Activated CD4-positive, alpha-beta T cell treated with anti-CD3 and anti-CD28 coated beads, Interleukin-2, amount 50 U/mL, for 4 hours (primary cell): Measurements from ENCODE around the gene ARHGAP6.
"Not testable (repeated sequence)": the region's sequence is repeated elsewhere in the genome, so short reads cannot be mapped to it uniquely, and the experiment has no call there.

Experiments used
- DNase-seq, 2 experiments: peaks; one replicate each; pipeline ENCODE4 v3.0.0-alpha.2; 2020

ARHGAP6 gene

DNA sequence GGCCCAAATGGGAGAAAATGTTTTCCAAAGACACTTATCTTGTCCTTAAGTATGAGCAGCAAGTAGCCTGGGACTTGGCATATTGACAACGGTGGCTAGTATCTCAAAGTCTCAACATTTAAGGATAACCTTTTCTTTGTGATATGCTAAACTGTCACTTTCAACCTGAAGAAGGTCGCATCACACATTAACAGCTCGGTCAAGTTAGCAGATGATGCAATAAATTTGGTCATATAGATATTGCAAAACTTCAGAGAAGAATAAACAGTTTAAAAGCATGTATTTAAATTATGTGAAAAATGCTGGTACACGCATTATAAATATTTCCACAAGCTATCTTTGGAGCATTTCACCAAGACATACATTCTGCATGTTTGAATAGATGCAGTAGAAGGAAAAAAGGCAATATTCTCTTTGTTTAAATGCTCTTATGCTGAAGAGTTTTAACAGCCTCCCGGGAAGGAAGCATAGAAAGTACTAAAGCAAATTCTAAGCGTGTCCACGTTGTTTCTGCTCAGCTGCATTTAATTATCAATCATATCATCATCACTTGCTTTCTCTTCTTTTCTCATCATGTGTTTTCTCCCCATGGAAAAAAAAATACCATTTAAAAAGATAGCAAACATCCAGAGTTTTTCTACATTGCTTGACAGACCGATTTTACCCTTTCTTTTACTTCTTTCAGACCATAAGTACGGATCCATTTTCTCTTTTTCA is 24.2 kb downstream of the ARHGAP6 start:
- DNase-seq = no peak

DNA sequence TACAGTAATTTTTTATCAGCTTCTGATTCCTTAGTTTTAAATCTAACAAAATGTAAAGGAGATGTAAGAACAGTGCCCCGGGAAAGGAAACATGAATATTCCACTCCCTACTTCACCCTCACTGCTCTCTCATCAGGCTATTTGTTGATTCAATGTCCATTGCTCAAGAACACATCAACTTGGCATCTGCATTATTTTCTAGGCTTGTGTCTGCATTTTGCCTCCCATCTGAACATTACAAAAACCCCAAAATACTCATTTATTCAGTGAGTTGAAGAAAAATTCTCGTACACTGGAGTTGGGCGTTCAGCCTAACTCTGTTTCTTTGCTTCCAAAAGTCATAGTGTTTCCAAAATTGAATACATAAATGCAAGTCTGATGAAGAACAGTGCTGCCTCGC is 25.6 kb downstream of the ARHGAP6 start:
- DNase-seq = no peak

- no peak for DNase-seq
Measured at GRCh38 chrX:11632732-11633131, 33.0 kb downstream of the ARHGAP6 start.

GRCh38 chrX:11629593-11630211 is 36.0 kb downstream of the ARHGAP6 start:
- DNase-seq = no peak

DNA sequence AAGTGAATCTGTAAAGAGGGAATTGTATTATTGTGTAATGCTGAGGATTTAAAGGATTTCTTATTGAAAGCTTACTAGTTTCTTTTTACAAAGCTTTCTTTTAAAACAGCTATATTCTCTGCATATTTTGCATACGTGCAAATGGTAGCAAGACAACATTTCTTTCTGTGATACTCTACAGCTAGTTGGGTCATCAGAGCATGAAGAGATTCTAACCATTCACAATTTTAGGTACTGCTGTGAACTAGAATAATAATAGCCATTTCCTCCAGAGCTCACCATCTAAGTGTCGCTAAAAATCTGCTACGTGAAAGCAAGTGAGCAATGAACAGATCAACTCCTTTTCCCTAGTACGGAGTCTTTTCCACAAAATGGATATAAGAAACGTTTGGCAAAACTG is 37.3 kb downstream of the ARHGAP6 start:
- no peak for DNase-seq

DNA sequence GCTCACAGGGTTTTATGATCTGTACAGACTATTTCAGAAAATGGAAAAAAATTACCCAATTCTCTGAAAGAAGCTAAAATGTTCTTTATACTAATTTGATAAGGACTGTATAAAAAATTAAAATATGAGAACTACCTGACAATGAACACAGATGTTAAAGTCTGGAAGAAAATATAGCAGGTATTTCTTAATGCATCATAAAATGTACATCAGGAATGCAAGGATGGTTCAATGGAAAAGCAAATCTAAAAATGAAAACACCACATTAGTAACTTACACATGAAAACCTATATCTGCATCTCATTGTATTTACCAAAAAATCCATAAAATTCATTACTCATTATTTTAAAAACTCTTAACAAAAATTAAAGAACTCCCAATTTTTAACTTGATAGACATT is 39.4 kb downstream of the ARHGAP6 start:
- DNase-seq = no peak

GRCh38 chrX:11619441-11619840 is 46.3 kb downstream of the ARHGAP6 start:
- no peak for DNase-seq

- DNase-seq = not testable (repeated sequence)
Measured at GRCh38 chrX:11614253-11614652, 51.5 kb downstream of the ARHGAP6 start.

DNA sequence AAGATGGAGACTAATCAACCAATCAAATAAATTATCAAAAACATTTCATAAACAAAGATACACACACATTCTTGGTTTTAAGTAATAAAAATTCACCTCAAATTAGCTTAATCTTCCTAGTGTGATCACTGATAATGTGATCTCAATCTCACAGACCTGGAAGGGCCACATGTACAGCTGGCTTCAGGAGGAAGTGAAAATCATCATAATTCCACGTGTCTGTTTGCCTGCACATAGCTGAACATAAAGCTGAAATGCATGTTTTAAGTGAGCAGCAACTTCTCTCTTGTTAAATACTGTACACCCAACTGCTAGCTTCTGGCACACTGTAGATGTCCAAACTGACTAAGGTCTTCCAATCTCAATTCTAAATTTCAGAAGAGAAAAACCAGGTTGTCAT is 53.8 kb downstream of the ARHGAP6 start:
- DNase-seq = no peak

GRCh38 chrX:11611161-11611560 is 54.6 kb downstream of the ARHGAP6 start:
- no peak for DNase-seq

GRCh38 chrX:11609109-11609508 is 56.6 kb downstream of the ARHGAP6 start:
- no peak for DNase-seq

- no peak for DNase-seq
Measured at GRCh38 chrX:11606408-11606807, 59.3 kb downstream of the ARHGAP6 start.

DNA sequence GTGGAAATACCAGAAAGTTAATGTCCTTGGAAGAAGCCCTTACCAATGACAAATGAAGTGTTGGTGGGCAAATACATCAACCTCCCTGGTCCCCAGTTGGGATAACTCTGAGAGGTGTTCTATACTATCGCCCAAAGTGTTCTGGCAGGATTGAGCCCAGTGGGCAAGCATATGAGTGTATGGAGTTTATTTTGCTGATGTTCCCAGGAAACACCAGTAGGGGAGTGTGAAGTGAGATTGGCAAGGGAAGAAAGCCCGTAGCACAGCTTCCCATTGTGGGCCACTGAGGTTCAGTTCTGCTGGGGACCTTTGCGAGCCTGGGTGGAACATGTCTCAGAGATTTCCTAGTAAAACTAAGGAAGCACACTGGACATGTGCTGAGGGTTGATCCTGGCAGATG is 65.1 kb downstream of the ARHGAP6 start:
- no peak for DNase-seq

GRCh38 chrX:11597479-11597878 is 68.2 kb downstream of the ARHGAP6 start:
- DNase-seq = no peak

GRCh38 chrX:11591723-11592346 is 73.9 kb downstream of the ARHGAP6 start:
- DNase-seq = no peak

GRCh38 chrX:11589641-11590040 is 76.1 kb downstream of the ARHGAP6 start:
- DNase-seq = no peak

- DNase-seq = no peak
Measured at GRCh38 chrX:11588097-11588496, 77.6 kb downstream of the ARHGAP6 start.

DNA sequence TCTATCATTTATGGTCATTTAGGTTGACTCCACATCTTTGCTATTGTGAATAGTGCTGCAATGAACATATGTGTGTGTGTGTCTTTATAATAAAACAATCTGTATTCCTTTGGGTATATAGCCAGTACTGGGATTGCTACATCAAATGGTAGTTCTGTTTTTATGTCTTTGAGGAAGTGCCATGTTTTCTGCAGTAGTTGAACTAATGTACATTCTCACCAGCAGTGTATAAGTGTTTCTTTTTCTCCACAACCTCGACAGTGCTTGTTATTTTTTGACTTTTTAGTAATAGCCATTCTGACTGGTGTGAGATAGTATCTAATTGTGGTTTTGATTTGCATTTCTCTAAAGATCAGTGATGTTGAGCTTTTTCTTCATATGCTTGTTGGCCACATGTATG is 80.5 kb downstream of the ARHGAP6 start:
- no peak for DNase-seq

- DNase-seq = no peak
Measured at GRCh38 chrX:11580789-11581188, 84.9 kb downstream of the ARHGAP6 start.

DNA sequence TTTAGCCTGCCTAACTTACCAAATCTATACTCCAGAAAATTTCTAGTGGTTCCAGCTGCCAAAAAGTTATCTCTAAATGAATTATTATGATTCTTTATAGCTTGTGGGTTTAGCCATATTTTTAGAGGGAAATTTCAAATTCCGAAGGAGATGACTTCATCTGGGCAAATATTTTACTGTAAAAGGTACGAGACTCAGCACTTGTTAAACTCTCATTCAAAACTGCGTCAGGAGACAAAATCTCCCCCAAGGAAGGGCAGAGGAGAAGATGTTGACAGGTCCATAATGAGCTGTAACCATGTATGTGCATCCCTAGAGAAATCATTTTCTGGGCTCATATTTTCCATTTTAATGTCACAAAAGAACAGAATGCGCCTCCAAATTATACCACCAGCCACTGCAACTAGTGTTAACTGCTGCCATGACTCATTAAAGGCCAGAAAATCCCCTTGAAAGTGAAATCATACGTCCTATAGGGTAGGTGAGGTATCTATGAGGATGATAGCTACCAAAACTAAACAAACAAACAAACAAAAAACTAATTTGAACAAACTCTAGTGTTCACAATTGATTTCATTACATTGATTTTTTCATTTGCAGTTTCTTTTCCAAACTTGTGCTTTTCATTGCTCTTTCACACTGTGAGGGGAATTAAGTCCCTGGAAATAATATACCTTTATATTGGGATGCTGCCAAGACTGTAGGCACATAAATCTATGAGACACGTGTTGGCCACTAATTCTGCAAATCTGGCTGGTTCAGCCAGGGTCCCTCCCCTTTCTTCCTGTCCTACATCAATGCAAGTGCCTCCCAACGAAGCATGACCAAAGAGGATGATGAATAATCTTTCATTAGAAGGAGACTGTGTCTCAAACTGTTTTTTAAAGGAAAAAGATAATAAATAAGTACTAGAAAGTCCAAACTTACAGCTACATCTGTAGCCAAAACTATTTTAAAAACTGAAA is 85.8 kb downstream of the ARHGAP6 start:
- DNase-seq = no peak

DNA sequence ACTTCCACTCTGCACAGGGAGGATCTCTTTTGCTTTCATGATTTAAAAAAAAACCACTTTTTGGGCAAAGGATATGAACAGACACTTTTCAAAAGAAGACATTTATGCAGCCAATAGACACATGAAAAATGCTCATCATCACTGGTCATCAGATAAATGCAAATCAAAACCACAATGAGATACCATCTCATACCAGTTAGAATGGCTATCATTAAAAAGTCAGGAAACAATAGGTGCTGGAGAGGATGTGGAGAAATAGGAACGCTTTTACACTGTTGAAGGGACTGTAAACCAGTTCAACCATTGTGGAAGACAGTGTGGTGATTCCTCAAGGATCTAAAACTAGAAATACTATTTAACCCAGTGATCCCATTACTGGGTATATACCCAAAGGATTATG is 87.4 kb downstream of the ARHGAP6 start:
- not testable (repeated sequence) for DNase-seq

GRCh38 chrX:11577603-11578002 is 88.1 kb downstream of the ARHGAP6 start:
- no peak for DNase-seq

GRCh38 chrX:11575332-11575731 is 90.4 kb downstream of the ARHGAP6 start:
- no peak for DNase-seq
